Neural cell (in vitro differentiated cells): ENCODE results near the gene ZNF580. TPM values are rescaled to one million over a fixed set of nuclear protein-coding genes. Genes with fewer than 3 reads are reported as not detected.

Source experiments
- H2AFZ ChIP-seq: fragments of 200-600, 300-800 bp; sonication (generic), shearing (Covaris generic); 2 replicates; pipeline ENCODE4 v1.6.0; 2014; ENCODE audit warnings: low read depth, mild to moderate bottlenecking, antibody characterized with exemption, low read length, moderate library complexity
- H3F3A ChIP-seq: fragments of 200-600 bp; shearing (Covaris generic); 2 replicates; pipeline ENCODE4 v1.6.1; 2016; ENCODE audit warnings: mild to moderate bottlenecking, moderate library complexity, mixed read lengths, antibody characterized with exemption, low read length; ENCODE audit not compliant: insufficient read depth, poor library complexity, severe bottlenecking
- H3K27ac ChIP-seq: fragments of 200-600, 300-800 bp; sonication (generic), shearing (Covaris generic); 2 replicates; pipeline ENCODE4 v1.5.1; 2014; ENCODE audit warnings: mild to moderate bottlenecking, low read length, moderate library complexity
- H3K27me3 ChIP-seq: fragments of 300-800, 200-600 bp; sonication (generic), shearing (Covaris generic); 2 replicates; pipeline ENCODE4 v1.6.0; 2014; ENCODE audit warnings: mild to moderate bottlenecking, low read depth, low read length, moderate library complexity; ENCODE audit not compliant: insufficient read depth
- H3K36me3 ChIP-seq: fragments of 300-800, 200-600 bp; sonication (generic), shearing (Covaris generic); 2 replicates; pipeline ENCODE4 v1.5.1; 2014; ENCODE audit warnings: mild to moderate bottlenecking, antibody characterized with exemption, low read length, moderate library complexity; ENCODE audit not compliant: insufficient read depth
- H3K4me2 ChIP-seq: fragments of 300-800, 200-600 bp; sonication (generic), shearing (Covaris generic); 2 replicates; pipeline ENCODE4 v1.6.0; 2014; ENCODE audit warnings: mild to moderate bottlenecking, low read length
- H3K4me3 ChIP-seq: fragments of 300-800, 200-600 bp; sonication (generic), shearing (Covaris generic); 2 replicates; pipeline ENCODE4 v1.5.1; 2014; ENCODE audit warnings: mild to moderate bottlenecking, low read length, moderate library complexity
- H3K79me2 ChIP-seq: fragments of 200-600 bp; shearing (Covaris generic); replicated peaks from 2 replicates; pipeline ENCODE4 v1.6.0; 2014; ENCODE audit warnings: mild to moderate bottlenecking, low read length, moderate library complexity; ENCODE audit not compliant: insufficient read depth
- H3K9ac ChIP-seq: fragments of 300-800, 200-600 bp; sonication (generic), shearing (Covaris generic); 2 replicates; pipeline ENCODE4 v1.6.1; 2016; ENCODE audit warnings: mild to moderate bottlenecking, low read length, mixed read lengths
- H3K9me2 ChIP-seq: fragments of 200-600 bp; shearing (Covaris generic); 2 replicates; pipeline ENCODE4 v1.6.1; 2016; ENCODE audit warnings: mild to moderate bottlenecking, low read length, mixed read lengths; ENCODE audit not compliant: insufficient read depth
- H3K9me3 ChIP-seq: fragments of 200-600, 300-800 bp; sonication (generic), shearing (Covaris generic); 2 replicates; pipeline ENCODE4 v1.6.1; 2016; ENCODE audit warnings: mild to moderate bottlenecking, mixed run types, low read length, moderate library complexity, mixed read lengths
- H4K20me1 ChIP-seq: fragments of 200-600 bp; shearing (Covaris generic); 2 replicates; pipeline ENCODE4 v1.6.1; 2016; ENCODE audit warnings: mild to moderate bottlenecking, mixed run types; ENCODE audit not compliant: insufficient read depth
- EP300 ChIP-seq: fragments of 450-650 bp; conservative IDR thresholded peaks from 2 replicates; pipeline ENCODE4 v1.6.1; 2014; ENCODE audit warnings: antibody characterized with exemption, mild to moderate bottlenecking, moderate library complexity; ENCODE audit not compliant: poor library complexity, severe bottlenecking
- EZH2 ChIP-seq: fragments of 200-600, 300-800 bp; shearing (Covaris generic), sonication (generic); IDR thresholded peaks from 2 replicates; pipeline ENCODE4 v1.6.1; 2014; ENCODE audit warnings: antibody characterized with exemption, low read length, borderline replicate concordance, mild to moderate bottlenecking; ENCODE audit not compliant: insufficient read depth, poor library complexity, severe bottlenecking
- MXI1 ChIP-seq: fragments of 450-650 bp; conservative IDR thresholded peaks from 2 replicates; pipeline ENCODE4 v1.6.1; 2014; ENCODE audit warnings: antibody characterized with exemption, mild to moderate bottlenecking; ENCODE audit not compliant: poor library complexity, severe bottlenecking
- POLR2AphosphoS5 ChIP-seq: IDR thresholded peaks from 2 replicates; pipeline ENCODE4 v1.6.1; 2012
- RAD21 ChIP-seq: fragments of 450-650 bp; conservative IDR thresholded peaks from 2 replicates; pipeline ENCODE4 v1.6.1; 2014; ENCODE audit warnings: antibody characterized with exemption, mild to moderate bottlenecking, moderate library complexity
- REST ChIP-seq: IDR thresholded peaks from 2 replicates; pipeline ENCODE4 v1.6.1; 2012; ENCODE audit warnings: borderline replicate concordance
- SMC3 ChIP-seq: fragments of 450-650 bp; conservative IDR thresholded peaks from 2 replicates; pipeline ENCODE4 v1.6.1; 2014; ENCODE audit warnings: antibody characterized with exemption, mild to moderate bottlenecking, moderate library complexity; ENCODE audit not compliant: poor library complexity
- TAF1 ChIP-seq: IDR thresholded peaks from 2 replicates; pipeline ENCODE4 v1.6.1; 2012; ENCODE audit warnings: low read depth
- polyA plus RNA-seq: library from polyadenylated mRNA; depleted of rRNA; stranded (reverse); fragments of >200 nt; gene quantifications from 2 replicates; pipeline ENCODE4 v1.2.3, GENCODE V29; 2014
- TF ChIP-seq, protein P1 (sequence below): fragments of 450-650 bp; IDR thresholded peaks from 2 replicates; pipeline ENCODE4 v1.5.1; 2014; ENCODE audit warnings: antibody characterized with exemption, mild to moderate bottlenecking, moderate library complexity; ENCODE audit not compliant: poor library complexity, severe bottlenecking

ZNF580 gene
- polyA plus RNA-seq, 1 donor from 2014 or later = 11.7 TPM

DNA sequence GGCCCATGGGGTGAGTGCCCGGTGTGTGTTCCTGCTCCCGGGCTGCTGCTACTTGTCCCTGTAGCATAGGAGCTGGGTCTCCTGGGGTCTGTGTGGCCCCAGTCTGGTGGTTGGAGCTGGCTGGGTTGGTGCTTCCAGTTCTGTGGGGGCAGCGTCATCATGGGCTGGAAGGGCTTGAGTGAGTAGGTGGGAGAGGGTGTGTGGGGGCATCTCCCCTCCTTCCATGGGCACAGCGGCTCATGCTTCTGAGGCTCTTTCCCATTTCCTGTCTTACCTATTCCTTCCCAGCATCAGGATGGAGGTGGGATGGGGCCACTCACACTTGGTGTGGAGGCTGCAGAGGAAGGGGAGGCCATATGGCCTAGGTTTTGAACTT, 26.2 kb downstream of the ZNF580 start:
- peaks cover 8% of the 10 kb centered on the region for H4K20me1 ChIP-seq

DNA sequence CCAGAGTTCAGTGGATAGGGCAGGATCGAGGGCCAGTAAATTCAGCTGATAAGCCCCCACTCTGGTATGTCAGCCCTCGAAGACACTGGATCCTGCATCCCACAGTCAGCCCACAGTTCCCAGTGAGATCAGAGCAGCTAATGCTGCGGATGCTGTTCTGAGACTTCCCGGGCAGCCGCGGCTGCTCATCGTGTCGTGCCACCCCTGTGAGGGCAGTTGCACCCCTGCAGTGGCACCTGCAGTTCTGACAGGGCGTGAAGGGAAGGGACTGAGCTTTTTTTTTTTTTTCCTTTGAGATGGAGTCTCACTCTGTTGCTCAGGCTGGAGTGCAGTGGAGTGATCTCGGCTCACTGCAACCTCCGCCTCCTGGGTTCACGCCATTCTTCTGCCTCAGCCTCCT, 26.7 kb downstream of the ZNF580 start:
- peaks cover 12% of the 10 kb centered on the region for H3K79me2 ChIP-seq
- no peaks in the 10 kb centered on the region for H3F3A ChIP-seq
- H3K27me3 ChIP-seq = no peaks in the 10 kb centered on the region
- H3K27ac ChIP-seq = no peak overlapping the region
- H3K9me2 ChIP-seq = no peaks in the 10 kb centered on the region
- H3K36me3 ChIP-seq = no peaks in the 10 kb centered on the region
- H3K4me3 ChIP-seq = no peak overlapping the region
- no peaks in the 10 kb centered on the region for H3K9me3 ChIP-seq
- H2AFZ ChIP-seq = no peak overlapping the region
- peaks cover 8% of the 10 kb centered on the region for H4K20me1 ChIP-seq
- H3K4me2 ChIP-seq = no peak overlapping the region
- TF ChIP-seq EZH2 (no peak), EP300 (no peak), RAD21 (no peak)
- H3K9ac ChIP-seq = no peak overlapping the region

More for the DNA sequence above, 26.2 kb downstream of the ZNF580 start:
- H3K27ac ChIP-seq = no peak overlapping the region
- no peaks in the 10 kb centered on the region for H3F3A ChIP-seq
- TF ChIP-seq POLR2AphosphoS5 (no peak), RAD21 (no peak), SMC3 (no peak), TAF1 (no peak), MXI1 (no peak), EZH2 (no peak), REST (no peak), EP300 (no peak)
- TF ChIP-seq, protein P1, sequence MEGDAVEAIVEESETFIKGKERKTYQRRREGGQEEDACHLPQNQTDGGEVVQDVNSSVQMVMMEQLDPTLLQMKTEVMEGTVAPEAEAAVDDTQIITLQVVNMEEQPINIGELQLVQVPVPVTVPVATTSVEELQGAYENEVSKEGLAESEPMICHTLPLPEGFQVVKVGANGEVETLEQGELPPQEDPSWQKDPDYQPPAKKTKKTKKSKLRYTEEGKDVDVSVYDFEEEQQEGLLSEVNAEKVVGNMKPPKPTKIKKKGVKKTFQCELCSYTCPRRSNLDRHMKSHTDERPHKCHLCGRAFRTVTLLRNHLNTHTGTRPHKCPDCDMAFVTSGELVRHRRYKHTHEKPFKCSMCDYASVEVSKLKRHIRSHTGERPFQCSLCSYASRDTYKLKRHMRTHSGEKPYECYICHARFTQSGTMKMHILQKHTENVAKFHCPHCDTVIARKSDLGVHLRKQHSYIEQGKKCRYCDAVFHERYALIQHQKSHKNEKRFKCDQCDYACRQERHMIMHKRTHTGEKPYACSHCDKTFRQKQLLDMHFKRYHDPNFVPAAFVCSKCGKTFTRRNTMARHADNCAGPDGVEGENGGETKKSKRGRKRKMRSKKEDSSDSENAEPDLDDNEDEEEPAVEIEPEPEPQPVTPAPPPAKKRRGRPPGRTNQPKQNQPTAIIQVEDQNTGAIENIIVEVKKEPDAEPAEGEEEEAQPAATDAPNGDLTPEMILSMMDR = no peak
- no peak overlapping the region for H3K4me3 ChIP-seq
- no peaks in the 10 kb centered on the region for H3K36me3 ChIP-seq
- H3K27me3 ChIP-seq = no peaks in the 10 kb centered on the region
- no peaks in the 10 kb centered on the region for H3K9me3 ChIP-seq
- no peak overlapping the region for H3K9ac ChIP-seq
- H3K9me2 ChIP-seq = no peaks in the 10 kb centered on the region
- no peak overlapping the region for H2AFZ ChIP-seq
- no peak overlapping the region for H3K4me2 ChIP-seq
- H3K79me2 ChIP-seq = peaks cover 8% of the 10 kb centered on the region
